ENCODE results near the gene MSH5.

MSH5 gene

DNA sequence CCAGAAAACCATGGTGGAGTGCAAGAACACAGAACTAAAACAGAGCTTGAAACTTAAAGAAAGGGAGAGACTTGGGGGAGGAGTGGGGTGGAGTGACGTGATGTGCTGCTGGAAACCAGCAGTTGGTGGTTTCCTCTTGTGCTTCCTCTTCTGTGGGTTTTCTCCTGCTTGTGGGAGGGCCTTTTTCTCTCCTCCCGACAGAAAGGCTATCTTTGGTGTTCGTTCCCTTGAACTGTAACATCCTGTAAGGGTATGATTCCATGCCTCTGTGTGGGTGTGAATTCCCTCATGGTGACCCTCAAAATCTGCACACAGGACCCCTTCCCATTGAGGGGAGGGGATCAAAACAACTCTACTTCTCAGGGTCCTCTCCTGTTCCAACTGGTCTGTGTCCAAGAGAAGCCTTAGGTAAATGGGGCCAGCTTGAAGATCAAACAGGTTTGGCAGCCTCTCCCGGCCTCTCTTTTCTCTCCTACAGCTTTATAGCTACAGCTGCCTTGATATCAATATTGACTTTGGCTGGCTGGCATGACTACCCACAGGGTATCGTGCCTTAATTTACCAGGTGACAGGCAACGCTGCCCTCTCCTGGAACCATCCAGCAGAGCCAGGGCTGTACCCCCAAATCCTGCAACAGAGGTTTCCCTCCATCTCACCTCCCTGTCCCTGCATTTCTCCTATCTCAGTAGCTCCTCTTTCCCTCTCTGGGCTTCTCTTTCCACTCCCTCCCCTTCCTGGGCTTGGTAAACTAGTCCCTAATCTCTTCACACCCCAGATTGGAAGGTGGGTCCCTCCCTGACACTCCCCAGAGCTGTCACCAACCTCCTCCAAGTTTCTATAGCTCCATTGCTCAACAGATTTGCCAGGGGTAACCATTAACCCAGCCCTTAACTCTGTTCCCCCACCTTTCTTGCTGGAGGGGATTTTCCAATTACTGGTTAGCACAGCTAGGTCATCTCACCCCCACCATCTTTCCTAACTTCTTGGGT lies 1.5 kb upstream of the MSH5 start:
- H3K4me1 ChIP-seq (ENCODE audit: insufficient read depth, low read length), result peaks cover 51% of the 10 kb centered on the region
- H3K27me3 ChIP-seq (ENCODE audit: insufficient read depth, low read length), result no peaks in the 10 kb centered on the region
- H3K36me3 ChIP-seq (ENCODE audit: insufficient read depth, low read length), result peaks cover 30% of the 10 kb centered on the region
- no peaks in the 10 kb centered on the region for H3K9me3 ChIP-seq (ENCODE audit: low read length)
- H2AFZ ChIP-seq (ENCODE audit: low read depth, low read length), result no peak overlapping the region
- peak overlapping the region; percentile 32 for H3K4me3 ChIP-seq (ENCODE audit: low read length)

DNA sequence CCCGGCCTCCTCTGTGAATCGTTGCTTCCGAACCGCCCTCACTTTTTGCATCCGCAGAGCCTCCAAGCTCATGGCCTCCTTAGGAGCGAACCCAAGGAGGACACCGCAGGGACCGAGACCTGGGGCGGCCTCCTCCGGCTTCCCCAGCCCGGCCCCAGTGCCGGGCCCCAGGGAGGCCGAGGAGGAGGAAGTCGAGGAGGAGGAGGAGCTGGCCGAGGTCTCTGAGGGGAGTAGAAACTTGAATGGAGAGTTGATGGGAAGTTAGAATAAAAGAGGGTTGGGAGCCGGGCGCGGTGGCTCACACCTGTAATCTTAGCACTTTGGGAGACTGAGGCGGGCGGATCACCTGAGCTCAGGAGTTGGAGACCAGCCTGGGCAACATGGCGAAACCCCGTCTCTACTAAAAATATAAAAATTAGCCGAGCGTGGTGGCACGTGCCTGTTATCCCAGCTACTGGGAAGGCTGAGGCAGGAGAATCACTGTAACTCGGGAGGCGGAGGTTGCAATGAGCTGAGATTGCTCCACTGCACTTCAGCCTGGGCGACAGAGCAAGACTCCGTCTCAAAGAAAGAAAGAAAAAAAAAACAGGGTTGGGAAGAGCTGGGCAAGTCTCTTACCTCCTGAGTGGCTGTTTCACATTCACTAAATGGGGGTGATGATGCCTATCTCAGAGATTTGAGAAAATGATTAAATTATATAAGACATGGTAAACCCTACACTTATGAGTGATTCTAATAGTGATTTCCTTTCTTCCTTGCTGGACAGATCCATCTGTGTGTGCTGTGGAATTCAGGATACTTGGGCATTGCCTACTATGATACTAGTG lies 805 bp downstream of the MSH5 start:
- Histone ChIP-seq H3K4me1 (ENCODE audit: insufficient read depth, low read length) (peaks cover 37% of the 10 kb centered on the region), H3K36me3 (ENCODE audit: insufficient read depth, low read length) (peaks cover 36% of the 10 kb centered on the region), H3K27me3 (ENCODE audit: insufficient read depth, low read length) (no peaks in the 10 kb centered on the region), H2AFZ (ENCODE audit: low read depth, low read length) (no peak overlapping the region), H3K9me3 (ENCODE audit: low read length) (no peaks in the 10 kb centered on the region), H3K4me3 (ENCODE audit: low read length) (peak overlapping the region; percentile 94)

DNA sequence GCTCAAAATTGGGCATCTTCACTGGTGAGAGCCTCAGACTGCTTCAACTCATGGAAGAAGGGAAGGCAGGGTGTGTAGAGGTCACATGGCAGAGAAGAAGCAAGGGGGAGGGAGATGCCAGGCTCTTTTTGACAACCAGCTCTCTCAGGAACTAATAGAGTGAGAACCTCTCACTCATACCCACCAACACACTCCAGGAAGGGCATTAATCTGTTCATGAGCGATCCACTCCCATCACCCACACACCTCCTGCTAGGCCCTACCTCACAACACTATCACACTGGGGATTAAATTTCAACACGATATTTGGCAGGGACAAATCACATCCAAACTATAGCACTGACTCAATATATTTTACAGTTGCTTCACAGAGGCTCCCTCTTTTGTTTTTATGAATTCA lies 2.0 kb downstream of the MSH5 start:
- Histone ChIP-seq H3K36me3 (ENCODE audit: insufficient read depth, low read length) (peaks cover 38% of the 10 kb centered on the region), H3K9me3 (ENCODE audit: low read length) (no peaks in the 10 kb centered on the region), H3K4me1 (ENCODE audit: insufficient read depth, low read length) (peaks cover 31% of the 10 kb centered on the region), H2AFZ (ENCODE audit: low read depth, low read length) (no peak overlapping the region), H3K4me3 (ENCODE audit: low read length) (no peak overlapping the region), H3K27me3 (ENCODE audit: insufficient read depth, low read length) (no peaks in the 10 kb centered on the region)

DNA sequence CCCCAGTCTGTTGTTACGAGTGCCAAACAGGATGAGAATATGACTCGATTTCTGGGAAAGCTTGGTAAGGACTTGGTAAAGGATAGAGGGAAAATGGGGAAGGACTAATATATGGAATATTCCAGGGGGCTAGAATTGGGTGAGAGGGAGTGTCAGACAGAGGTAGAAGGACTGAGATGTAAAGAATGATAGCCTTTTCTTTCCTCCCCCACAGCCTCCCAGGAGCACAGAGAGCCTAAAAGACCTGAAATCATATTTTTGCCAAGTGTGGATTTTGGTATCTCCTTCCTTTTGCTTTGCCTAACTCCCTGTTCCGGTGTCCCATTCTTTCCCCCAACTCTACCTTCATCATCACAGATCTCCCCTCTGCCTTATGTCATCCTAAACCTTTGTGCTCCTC lies 3.1 kb downstream of the MSH5 start:
- Histone ChIP-seq H3K36me3 (ENCODE audit: insufficient read depth, low read length) (peaks cover 48% of the 10 kb centered on the region), H3K4me3 (ENCODE audit: low read length) (no peak overlapping the region)

DNA sequence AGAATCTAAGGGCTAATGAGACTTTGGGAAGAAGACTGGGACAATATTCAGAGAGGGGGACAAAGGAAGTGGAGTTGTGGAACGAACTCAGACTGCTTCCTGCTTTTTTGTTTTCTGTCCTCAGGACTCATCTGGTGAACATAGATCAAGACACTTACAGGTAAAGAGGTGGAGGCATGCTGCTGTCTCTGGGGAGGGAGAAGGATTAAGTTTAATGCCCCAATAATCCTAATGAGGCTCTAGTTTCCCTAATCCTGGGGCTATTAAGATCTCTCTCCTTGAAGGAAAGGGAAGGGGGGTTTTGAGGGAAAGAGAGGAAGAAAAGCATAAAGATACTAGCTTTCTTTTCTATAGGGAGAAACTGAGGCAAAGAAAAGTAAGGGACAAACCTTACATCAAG lies 4.6 kb downstream of the MSH5 start:
- Histone ChIP-seq H3K27me3 (ENCODE audit: insufficient read depth, low read length) (no peaks in the 10 kb centered on the region), H3K36me3 (ENCODE audit: insufficient read depth, low read length) (peaks cover 55% of the 10 kb centered on the region), H3K4me1 (ENCODE audit: insufficient read depth, low read length) (peaks cover 6% of the 10 kb centered on the region), H2AFZ (ENCODE audit: low read depth, low read length) (no peak overlapping the region), H3K4me3 (ENCODE audit: low read length) (no peak overlapping the region), H3K9me3 (ENCODE audit: low read length) (no peaks in the 10 kb centered on the region)

More for the DNA sequence above, 3.1 kb downstream of the MSH5 start:
- H3K9me3 ChIP-seq (ENCODE audit: low read length), result no peaks in the 10 kb centered on the region
- H3K27me3 ChIP-seq (ENCODE audit: insufficient read depth, low read length), result no peaks in the 10 kb centered on the region
- no peak overlapping the region for H2AFZ ChIP-seq (ENCODE audit: low read depth, low read length)
- peaks cover 21% of the 10 kb centered on the region for H3K4me1 ChIP-seq (ENCODE audit: insufficient read depth, low read length)

DNA sequence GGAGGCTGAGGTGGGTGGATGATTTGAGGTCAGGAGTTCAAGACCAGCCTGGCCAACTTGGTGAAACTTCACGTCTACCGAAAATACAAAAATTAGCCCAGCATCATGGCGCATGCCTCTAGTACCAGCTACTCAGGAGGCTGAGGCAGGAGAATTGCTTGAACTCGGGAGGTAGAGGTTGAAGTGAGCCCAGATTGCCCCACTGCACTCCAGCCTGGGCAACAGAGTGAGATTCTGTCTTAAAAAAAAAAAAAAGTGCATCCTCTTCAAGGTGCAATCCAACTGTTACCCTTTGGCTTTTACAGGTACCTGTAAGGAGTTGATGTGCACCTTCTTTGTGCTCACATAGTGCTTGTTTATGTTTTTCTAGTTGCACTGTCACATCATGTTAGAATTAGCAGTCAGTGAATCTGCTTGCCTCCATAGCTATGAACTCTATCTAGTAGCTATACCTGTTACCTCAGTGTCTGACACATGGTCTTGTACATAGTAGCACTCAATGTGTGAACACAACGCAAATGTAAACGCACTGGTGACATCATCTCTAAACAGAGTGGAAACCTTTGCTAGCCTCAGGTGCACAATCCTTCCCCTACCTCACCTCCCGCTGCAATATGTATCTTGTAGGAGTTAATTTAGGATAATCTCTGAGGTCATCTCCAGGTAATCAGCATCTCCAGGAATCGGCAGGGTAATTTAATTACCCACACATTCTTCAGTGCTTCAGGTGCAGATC lies 9.7 kb downstream of the MSH5 start:
- no peak overlapping the region for H3K4me3 ChIP-seq (ENCODE audit: low read length)
- no peaks in the 10 kb centered on the region for H3K27me3 ChIP-seq (ENCODE audit: insufficient read depth, low read length)
- H3K9me3 ChIP-seq (ENCODE audit: low read length), result no peaks in the 10 kb centered on the region
- H3K4me1 ChIP-seq (ENCODE audit: insufficient read depth, low read length), result no peaks in the 10 kb centered on the region
- H2AFZ ChIP-seq (ENCODE audit: low read depth, low read length), result no peak overlapping the region
- peaks cover 37% of the 10 kb centered on the region for H3K36me3 ChIP-seq (ENCODE audit: insufficient read depth, low read length)

DNA sequence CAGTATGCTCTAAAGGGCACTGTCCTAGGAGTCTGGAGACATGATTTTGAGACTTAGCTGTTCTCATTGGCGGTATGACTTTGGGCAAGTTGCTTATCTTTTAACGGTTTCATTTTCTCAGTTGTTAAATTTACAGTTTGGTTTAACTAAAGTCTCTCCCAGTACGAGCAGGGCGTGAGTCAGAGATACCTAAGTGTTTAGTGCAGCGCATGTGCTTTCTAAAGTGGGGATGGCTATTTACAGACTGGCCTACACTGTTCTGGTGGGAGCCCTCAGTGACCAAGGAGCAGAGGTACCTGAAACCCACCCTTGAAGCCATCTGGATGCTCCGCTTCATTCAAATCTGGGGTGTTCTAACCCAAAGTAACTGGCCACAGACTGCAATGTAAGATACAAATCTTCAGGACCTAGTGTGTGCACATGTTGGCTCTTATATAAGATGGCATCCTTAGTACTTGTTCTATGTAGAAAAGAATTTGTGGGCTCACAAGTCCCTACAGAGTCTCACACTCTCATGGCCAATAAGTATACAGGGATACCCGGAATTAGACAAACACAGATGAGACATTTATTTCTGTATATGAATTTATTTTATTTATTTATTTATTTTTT lies 10.7 kb downstream of the MSH5 start:
- no peak overlapping the region for H3K4me3 ChIP-seq (ENCODE audit: low read length)
- peaks cover 32% of the 10 kb centered on the region for H3K36me3 ChIP-seq (ENCODE audit: insufficient read depth, low read length)
- no peak overlapping the region for H2AFZ ChIP-seq (ENCODE audit: low read depth, low read length)
- H3K27me3 ChIP-seq (ENCODE audit: insufficient read depth, low read length), result no peaks in the 10 kb centered on the region
- H3K9me3 ChIP-seq (ENCODE audit: low read length), result no peaks in the 10 kb centered on the region
- H3K4me1 ChIP-seq (ENCODE audit: insufficient read depth, low read length), result no peaks in the 10 kb centered on the region

DNA sequence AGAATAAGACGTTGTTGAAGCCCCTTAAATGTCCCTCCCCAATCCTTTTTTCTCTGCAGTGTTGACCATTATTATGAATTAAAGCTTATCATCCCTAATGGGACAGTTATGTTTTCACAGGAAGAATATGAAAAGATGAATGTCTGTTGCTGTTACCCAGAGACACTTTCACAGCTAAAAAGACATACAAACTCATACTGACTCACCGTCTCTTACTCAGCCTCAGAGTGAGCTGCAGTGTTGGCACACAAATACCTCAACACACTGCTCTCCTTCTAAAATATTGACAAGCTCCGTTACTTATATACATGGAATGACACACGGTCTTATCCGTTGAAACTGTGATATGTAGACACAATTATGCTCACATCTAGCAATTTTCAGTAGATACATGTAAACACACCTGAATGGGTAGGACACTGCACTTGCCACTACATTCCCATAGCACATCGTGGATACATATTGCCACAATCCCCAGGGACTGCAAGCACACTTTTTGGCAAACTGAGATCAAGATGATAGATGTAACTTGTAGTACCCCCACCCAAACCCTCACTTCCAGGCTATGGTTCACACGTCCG lies 13.0 kb downstream of the MSH5 start:
- no peak overlapping the region for H3K4me3 ChIP-seq (ENCODE audit: low read length)
- no peaks in the 10 kb centered on the region for H3K9me3 ChIP-seq (ENCODE audit: low read length)
- H3K4me1 ChIP-seq (ENCODE audit: insufficient read depth, low read length), result no peaks in the 10 kb centered on the region
- H3K36me3 ChIP-seq (ENCODE audit: insufficient read depth, low read length), result peaks cover 20% of the 10 kb centered on the region
- no peaks in the 10 kb centered on the region for H3K27me3 ChIP-seq (ENCODE audit: insufficient read depth, low read length)
- H2AFZ ChIP-seq (ENCODE audit: low read depth, low read length), result no peak overlapping the region

DNA sequence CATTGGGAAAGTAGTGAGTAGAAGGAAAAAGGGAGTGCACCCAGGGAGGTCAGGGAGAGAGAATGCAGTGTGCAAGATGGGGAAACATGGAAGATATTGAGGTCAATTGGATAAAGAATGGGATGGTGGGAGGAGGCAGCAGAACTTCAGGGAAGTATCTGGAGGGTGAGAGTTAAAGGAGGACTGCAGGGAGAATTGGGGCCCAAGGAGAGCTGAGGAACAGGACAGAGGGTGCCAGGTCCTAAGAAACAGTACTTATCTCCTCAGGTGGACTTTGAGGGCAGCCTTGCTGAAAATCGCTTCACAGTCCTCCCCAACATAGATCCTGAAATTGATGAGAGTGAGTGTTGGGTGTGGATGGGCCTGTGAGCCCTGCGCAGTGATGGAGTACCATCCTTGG lies 18.5 kb downstream of the MSH5 start:
- no peak overlapping the region for H3K4me3 ChIP-seq (ENCODE audit: low read length)
- peaks cover 45% of the 10 kb centered on the region for H3K36me3 ChIP-seq (ENCODE audit: insufficient read depth, low read length)
- peaks cover 8% of the 10 kb centered on the region for H3K4me1 ChIP-seq (ENCODE audit: insufficient read depth, low read length)
- no peaks in the 10 kb centered on the region for H3K27me3 ChIP-seq (ENCODE audit: insufficient read depth, low read length)
- no peaks in the 10 kb centered on the region for H3K9me3 ChIP-seq (ENCODE audit: low read length)
- no peak overlapping the region for H2AFZ ChIP-seq (ENCODE audit: low read depth, low read length)

DNA sequence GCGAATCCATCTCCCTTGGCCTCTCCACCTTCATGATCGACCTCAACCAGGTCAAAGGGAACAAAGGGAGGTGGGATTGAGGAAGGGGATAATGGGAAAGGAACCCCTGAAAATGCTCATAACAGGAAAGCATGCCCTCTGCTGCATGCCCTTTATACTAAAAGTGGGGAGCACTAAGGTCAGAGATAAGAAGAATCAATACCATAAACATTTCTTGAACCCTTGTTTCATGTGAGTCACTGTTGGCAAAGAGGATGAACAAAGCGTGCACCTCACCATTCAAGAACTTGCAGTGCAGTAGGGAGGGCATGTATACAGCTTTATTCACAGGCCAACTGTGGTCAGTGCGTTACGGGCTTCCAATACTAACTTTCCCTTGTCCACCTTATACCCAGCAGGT lies 21.0 kb downstream of the MSH5 start:
- peaks cover 48% of the 10 kb centered on the region for H3K36me3 ChIP-seq (ENCODE audit: insufficient read depth, low read length)
- no peak overlapping the region for H3K4me3 ChIP-seq (ENCODE audit: low read length)

DNA sequence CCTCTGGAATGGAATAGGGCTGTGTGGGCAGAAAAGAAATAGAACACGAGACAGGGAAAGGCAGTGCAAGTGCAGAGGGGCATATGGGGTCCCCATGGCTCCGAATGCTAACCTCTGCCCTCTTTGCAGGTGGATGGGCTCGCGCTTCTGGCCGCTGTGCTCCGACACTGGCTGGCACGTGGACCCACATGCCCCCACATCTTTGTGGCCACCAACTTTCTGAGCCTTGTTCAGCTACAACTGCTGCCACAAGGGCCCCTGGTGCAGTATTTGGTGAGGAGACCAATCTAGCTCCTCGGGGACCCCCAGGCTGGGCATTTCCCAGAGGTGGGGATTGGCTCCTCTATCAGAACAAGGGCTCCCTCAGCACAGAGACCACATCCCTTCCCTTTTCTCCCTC lies 21.5 kb downstream of the MSH5 start:
- Histone ChIP-seq H3K27me3 (ENCODE audit: insufficient read depth, low read length) (no peaks in the 10 kb centered on the region), H3K9me3 (ENCODE audit: low read length) (no peaks in the 10 kb centered on the region), H3K4me1 (ENCODE audit: insufficient read depth, low read length) (peaks cover 19% of the 10 kb centered on the region), H2AFZ (ENCODE audit: low read depth, low read length) (no peak overlapping the region), H3K36me3 (ENCODE audit: insufficient read depth, low read length) (peaks cover 48% of the 10 kb centered on the region), H3K4me3 (ENCODE audit: low read length) (no peak overlapping the region)

More for the DNA sequence above, 21.0 kb downstream of the MSH5 start:
- H3K27me3 ChIP-seq (ENCODE audit: insufficient read depth, low read length), result no peaks in the 10 kb centered on the region
- H2AFZ ChIP-seq (ENCODE audit: low read depth, low read length), result no peak overlapping the region
- H3K4me1 ChIP-seq (ENCODE audit: insufficient read depth, low read length), result peaks cover 19% of the 10 kb centered on the region
- H3K9me3 ChIP-seq (ENCODE audit: low read length), result no peaks in the 10 kb centered on the region

DNA sequence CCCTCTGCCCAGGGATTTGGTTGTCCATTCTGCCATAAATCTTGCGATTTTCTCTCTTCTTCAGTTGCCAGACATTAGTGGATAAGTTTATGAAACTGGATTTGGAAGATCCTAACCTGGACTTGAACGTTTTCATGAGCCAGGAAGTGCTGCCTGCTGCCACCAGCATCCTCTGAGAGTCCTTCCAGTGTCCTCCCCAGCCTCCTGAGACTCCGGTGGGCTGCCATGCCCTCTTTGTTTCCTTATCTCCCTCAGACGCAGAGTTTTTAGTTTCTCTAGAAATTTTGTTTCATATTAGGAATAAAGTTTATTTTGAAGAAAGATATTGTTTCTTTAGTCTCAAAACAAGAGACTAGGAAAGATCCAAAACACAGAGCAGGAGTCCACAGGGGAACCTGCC lies 22.6 kb downstream of the MSH5 start, which contains the start of gene SAPCD1:
TSS of gene SAPCD1 (plus strand) at position 301 of the 400 bp plus-strand sequence. CDS start 399 bp downstream, outside the sequence.
- peaks cover 19% of the 10 kb centered on the region for H3K4me1 ChIP-seq (ENCODE audit: insufficient read depth, low read length)
- H3K27me3 ChIP-seq (ENCODE audit: insufficient read depth, low read length), result no peaks in the 10 kb centered on the region
- H3K9me3 ChIP-seq (ENCODE audit: low read length), result no peaks in the 10 kb centered on the region
- H3K36me3 ChIP-seq (ENCODE audit: insufficient read depth, low read length), result peaks cover 48% of the 10 kb centered on the region
- H3K4me3 ChIP-seq (ENCODE audit: low read length), result no peak within 1 kb of the TSS
- H2AFZ ChIP-seq (ENCODE audit: low read depth, low read length), result no peak within 1 kb of the TSS

Measured in neuron (in vitro differentiated cells).